B cell (primary cell): ENCODE measurements around the gene TNRC6C. TPM values are rescaled to one million over a fixed set of nuclear protein-coding genes. Genes with fewer than 3 reads are reported as not detected.

ENCODE experiments used
- ATAC-seq: fragments of 200-7000 bp; cut with Tn5 transposase; one replicate; pipeline ENCODE4 v1.10.0; 2021; ENCODE audit warnings: low read depth, mild to moderate bottlenecking, moderate number of reproducible peaks, moderate library complexity
- CTCF ChIA-PET: fragments of 350-600 bp; sonication (Branson Sonifier 250); formaldehyde crosslinking; loops from one replicate; lab custom pipeline; 2021; ENCODE audit warnings: antibody characterized with exemption, inconsistent platforms; lab: Charles Lee
- POLR2A ChIA-PET: fragments of 350-600 bp; sonication (Branson Sonifier 250); formaldehyde crosslinking; loops from one replicate; lab custom pipeline; 2021; ENCODE audit warnings: antibody characterized with exemption; lab: Charles Lee
- DNase-seq: peaks from one replicate; pipeline ENCODE4 v3.0.0; 2013
- H2AFZ ChIP-seq: 2 replicates; pipeline ENCODE4 v1.6.1; 2012; ENCODE audit warnings: mild to moderate bottlenecking, low read depth, low read length; ENCODE audit not compliant: insufficient read depth, poor library complexity, severe bottlenecking
- H3K27ac ChIP-seq, 2 donors: 1 replicate in 1 of 2; 2 replicates in 1 of 2; pipeline ENCODE4 v1.5.1; 2012 to 2013; ENCODE audit warnings: low read length in 2 of 2, mild to moderate bottlenecking in 2 of 2, moderate library complexity in 1 of 2
- H3K27me3 ChIP-seq, 4 experiments: fragments of 200-600 bp in 1 of 4; sonication (generic) in 1 of 4; replicated peaks in 1 of 4; 1 replicate in 2 of 4; 2 replicates in 2 of 4; pipeline versions ENCODE4 v1.6.1 to v1.7.0; 2013 to 2016; ENCODE audit warnings: low read length in 3 of 4, mild to moderate bottlenecking in 2 of 4, mixed read lengths in 1 of 4, moderate library complexity in 1 of 4; ENCODE audit not compliant: insufficient read depth in 4 of 4, control insufficient read depth in 3 of 4; ENCODE audit errors: control extremely low read depth in 1 of 4
- H3K36me3 ChIP-seq, 2 experiments: replicated peaks in 1 of 2; 1 replicate in 1 of 2; 2 replicates in 1 of 2; pipeline versions ENCODE4 v1.6.1 to v1.7.1; 2013; ENCODE audit warnings: low read length in 1 of 2; ENCODE audit not compliant: insufficient read depth in 2 of 2, control insufficient read depth in 1 of 2; ENCODE audit errors: control extremely low read depth in 1 of 2, extremely low read depth in 1 of 2
- H3K4me1 ChIP-seq, 2 donors: fragments of 200-600 bp in 1 of 2; sonication (generic) in 1 of 2; 1 replicate in 1 of 2; 2 replicates in 1 of 2; pipeline versions ENCODE4 v1.5.1 to v1.6.1; 2013 to 2017; ENCODE audit warnings: low read length in 2 of 2; ENCODE audit not compliant: control insufficient read depth in 2 of 2, insufficient read depth in 2 of 2
- H3K4me2 ChIP-seq: replicated peaks from 2 replicates; pipeline ENCODE3; 2012; ENCODE audit warnings: mild to moderate bottlenecking, low read depth, low read length; ENCODE audit not compliant: poor library complexity, severe bottlenecking
- H3K4me3 ChIP-seq, 5 experiments: fragments of 200-600 bp in 1 of 5; sonication (generic) in 1 of 5; 1 replicate in 3 of 5; 2 replicates in 2 of 5; pipeline versions ENCODE4 v1.5.1 to v1.7.0; 2011 to 2016; ENCODE audit warnings: low read length in 4 of 5, mild to moderate bottlenecking in 4 of 5, low read depth in 2 of 5, control low read depth in 1 of 5, moderate library complexity in 1 of 5; ENCODE audit not compliant: insufficient read depth in 1 of 5; ENCODE audit errors: control extremely low read depth in 1 of 5, extremely low read depth in 1 of 5
- H3K79me2 ChIP-seq: fragments of 200-600 bp; sonication (generic); one replicate; pipeline ENCODE4 v1.6.0; 2016; ENCODE audit warnings: low read length; ENCODE audit not compliant: control insufficient read depth, insufficient read depth
- H3K9ac ChIP-seq: fragments of 200-600 bp; sonication (generic); 2 replicates; pipeline ENCODE4 v1.6.1; 2017; ENCODE audit warnings: mild to moderate bottlenecking, low read length, moderate library complexity
- H3K9me3 ChIP-seq, 3 donors: one replicate each; pipeline versions ENCODE4 v1.6.1 to v1.7.1; 2013; ENCODE audit warnings: low read length in 2 of 3; ENCODE audit not compliant: control insufficient read depth in 2 of 3, insufficient read depth in 1 of 3; ENCODE audit errors: control extremely low read depth in 1 of 3
- H4K20me1 ChIP-seq: 2 replicates; pipeline ENCODE4 v1.6.0; 2012; ENCODE audit warnings: mild to moderate bottlenecking, low read length; ENCODE audit not compliant: insufficient read depth, control insufficient read depth, poor library complexity, severe bottlenecking
- H3K27ac Mint-ChIP-seq: one replicate; pipeline ENCODE4 v1.8.0; 2021; ENCODE audit warnings: mixed read lengths
- H3K27me3 Mint-ChIP-seq: one replicate; pipeline ENCODE4 v1.8.0; 2021; ENCODE audit warnings: mixed read lengths
- H3K4me1 Mint-ChIP-seq: one replicate; pipeline ENCODE4 v1.8.0; 2021; ENCODE audit warnings: mixed read lengths
- H3K4me3 Mint-ChIP-seq: one replicate; pipeline ENCODE4 v1.8.0; 2021; ENCODE audit warnings: mixed read lengths
- H3K9me3 Mint-ChIP-seq: one replicate; pipeline ENCODE4 v1.8.0; 2022; ENCODE audit warnings: mixed read lengths; ENCODE audit not compliant: insufficient read depth
- EZH2 ChIP-seq: IDR thresholded peaks from 2 replicates; pipeline ENCODE4 v1.6.1; 2012; ENCODE audit warnings: borderline replicate concordance, low read depth, mild to moderate bottlenecking, moderate library complexity, low read length; ENCODE audit not compliant: insufficient read depth, poor library complexity, severe bottlenecking
- WGBS: methylation state at CpG from one replicate; pipeline ENCODE4 v1.1.5; 2013; ENCODE audit warnings: missing lambda C conversion rate; ENCODE audit not compliant: insufficient coverage; 5-methylcytosine and 5-hydroxymethylcytosine counted together
- intact Hi-C: fragments of 100-400 bp; cut with micrococcal nuclease; formaldehyde crosslinking; loops from one replicate; pipeline ENCODE4 v1.10.0; 2022
- polyA plus RNA-seq: library from polyadenylated mRNA; depleted of rRNA; stranded (reverse); fragments of >200 nt; gene quantifications from 2 replicates; pipeline ENCODE4 v1.2.3, GENCODE V29; 2012
- total RNA-seq, 2 donors: library from RNA; stranded (reverse); fragments of 120-200 nt in 1 of 2; gene quantifications; 1 replicate in 1 of 2; 2 replicates in 1 of 2; pipeline versions ENCODE4 v1.2.3 to v1.2.4, GENCODE V29; 2013 to 2022
- TF ChIP-seq, protein P1 (sequence below): fragments of 200-600 bp; IDR thresholded peaks from one replicate; pipeline ENCODE4 v1.8.0; 2022; ENCODE audit warnings: antibody characterized with exemption, mild to moderate bottlenecking

The TNRC6C gene
- total and polyA plus RNA-seq, 2 donors (not counting 1 experiment from before 2014, with no cell fraction given), result 3.9 to 63.8 TPM

DNA sequence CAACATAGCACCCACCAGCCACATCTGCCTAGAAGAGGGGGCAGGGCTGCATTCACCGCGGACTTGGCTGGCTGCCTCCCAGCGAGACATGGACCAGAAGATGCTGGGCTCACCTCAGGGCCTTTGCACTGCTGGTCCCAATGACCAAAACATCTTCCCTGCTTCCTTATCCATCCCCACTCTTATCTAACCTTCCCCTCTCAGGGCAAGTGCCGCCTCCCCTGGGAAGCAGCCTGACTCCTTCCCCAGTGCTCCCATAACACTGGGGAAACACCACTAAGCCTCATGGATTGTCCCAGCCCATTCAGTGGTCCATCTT lies 164.4 kb downstream of the TNRC6C start:
- intact Hi-C loops, result no loop called here
- TF ChIP-seq, protein P1, sequence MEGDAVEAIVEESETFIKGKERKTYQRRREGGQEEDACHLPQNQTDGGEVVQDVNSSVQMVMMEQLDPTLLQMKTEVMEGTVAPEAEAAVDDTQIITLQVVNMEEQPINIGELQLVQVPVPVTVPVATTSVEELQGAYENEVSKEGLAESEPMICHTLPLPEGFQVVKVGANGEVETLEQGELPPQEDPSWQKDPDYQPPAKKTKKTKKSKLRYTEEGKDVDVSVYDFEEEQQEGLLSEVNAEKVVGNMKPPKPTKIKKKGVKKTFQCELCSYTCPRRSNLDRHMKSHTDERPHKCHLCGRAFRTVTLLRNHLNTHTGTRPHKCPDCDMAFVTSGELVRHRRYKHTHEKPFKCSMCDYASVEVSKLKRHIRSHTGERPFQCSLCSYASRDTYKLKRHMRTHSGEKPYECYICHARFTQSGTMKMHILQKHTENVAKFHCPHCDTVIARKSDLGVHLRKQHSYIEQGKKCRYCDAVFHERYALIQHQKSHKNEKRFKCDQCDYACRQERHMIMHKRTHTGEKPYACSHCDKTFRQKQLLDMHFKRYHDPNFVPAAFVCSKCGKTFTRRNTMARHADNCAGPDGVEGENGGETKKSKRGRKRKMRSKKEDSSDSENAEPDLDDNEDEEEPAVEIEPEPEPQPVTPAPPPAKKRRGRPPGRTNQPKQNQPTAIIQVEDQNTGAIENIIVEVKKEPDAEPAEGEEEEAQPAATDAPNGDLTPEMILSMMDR, result no peak
- no peak for TF ChIP-seq EZH2
- CTCF ChIA-PET, result interaction anchor here (1.1 to 13.9 kb wide), 4 partner anchors 9 to 70 kb away, joined by 3 to 169 read pairs (median 12); partner anchors contain the start of gene SYNGR2
- Histone ChIP-seq H3K4me3 (no peak overlapping the region), H3K4me1 (peaks cover 68 to 73% of the 10 kb centered on the region in 2 donors), H3K36me3 (peaks cover 8 to 87% of the 10 kb centered on the region in 2 experiments), H3K27ac (peak overlapping the region in 1 of 2 donors; percentile 77), H3K9ac (no peak overlapping the region), H3K9me3 (no peaks in the 10 kb centered on the region), H3K4me2 (peak overlapping the region; percentile 21), H3K79me2 (peaks cover 75% of the 10 kb centered on the region), H4K20me1 (peaks cover 94% of the 10 kb centered on the region), H2AFZ (no peak overlapping the region), H3K27me3 (no peaks in the 10 kb centered on the region)
- H3K4me3 Mint-ChIP-seq, result peak overlapping the region; percentile 53
- H3K27ac Mint-ChIP-seq, result peak overlapping the region; percentile 93
- no peak for ATAC-seq
- H3K9me3 Mint-ChIP-seq, result no peaks in the 10 kb centered on the region
- H3K4me1 Mint-ChIP-seq, result peaks cover 72% of the 10 kb centered on the region
- H3K27me3 Mint-ChIP-seq, result no peaks in the 10 kb centered on the region
- POLR2A ChIA-PET, result interaction anchor here (5.5 kb wide), 1 partner anchor 11 kb away, joined by 31 read pairs; no protein-coding TSS in a partner anchor
- WGBS, result 96% methylated on average over 2 of the region's 4 CpGs
- no peak for DNase-seq

DNA sequence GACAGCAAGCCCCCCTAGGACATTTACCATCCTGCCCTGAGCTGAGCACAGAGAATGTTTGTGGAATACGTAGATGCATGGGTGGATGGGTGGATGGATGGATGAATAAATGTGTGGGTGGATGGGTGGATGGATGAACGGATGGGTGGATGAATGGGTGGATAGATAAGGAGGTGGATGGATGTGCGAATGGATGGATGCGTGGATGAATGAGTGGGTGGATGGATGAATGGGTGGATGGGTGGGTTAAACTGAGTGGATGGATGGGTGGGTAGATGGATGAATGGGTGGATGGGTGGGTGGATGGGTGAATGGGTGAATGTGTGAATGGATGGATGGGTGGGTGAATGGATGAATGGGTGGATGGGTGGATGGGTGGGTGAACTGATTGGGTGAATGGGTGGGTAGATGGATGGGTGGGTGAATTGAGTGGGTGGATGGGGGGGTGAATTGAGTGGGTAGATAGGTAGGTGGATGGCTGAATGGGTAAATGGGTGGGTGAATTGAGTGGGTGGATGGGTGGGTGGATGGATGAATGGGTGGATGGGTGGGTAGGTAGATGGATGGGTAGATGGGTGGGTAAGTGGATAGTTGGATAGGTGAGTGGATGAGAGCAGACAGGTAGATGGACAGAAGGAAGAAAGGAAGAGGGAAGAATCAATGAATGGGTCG lies 164.9 kb downstream of the TNRC6C start:
- H3K4me3 Mint-ChIP-seq, result peak overlapping the region; percentile 68
- H3K4me1 Mint-ChIP-seq, result peaks cover 70% of the 10 kb centered on the region
- no peak overlapping the region for H3K4me3 ChIP-seq
- CTCF ChIA-PET, result interaction anchor here (1.0 to 13.9 kb wide), 5 partner anchors 12 to 299 kb away, joined by 3 to 169 read pairs (median 16); partner anchors contain the start of gene SYNGR2
- POLR2A ChIA-PET, result interaction anchor here (0.5 to 22.6 kb wide), 5 partner anchors 10 to 52 kb away, joined by 4 to 432 read pairs (median 10); partner anchors contain the start of gene SYNGR2
- H3K4me1 ChIP-seq, result peaks cover 68 to 73% of the 10 kb centered on the region in 2 donors
- peaks cover 8 to 84% of the 10 kb centered on the region in 2 experiments for H3K36me3 ChIP-seq
- peak overlapping the region; percentile 93 for H3K27ac Mint-ChIP-seq
- H3K9me3 Mint-ChIP-seq, result no peaks in the 10 kb centered on the region
- peak overlapping the region; percentile 62 to 77 for H3K27ac ChIP-seq
- H3K9ac ChIP-seq, result no peak overlapping the region
- H3K4me2 ChIP-seq, result peak overlapping the region; percentile 100
- peaks cover 94% of the 10 kb centered on the region for H4K20me1 ChIP-seq
- TF ChIP-seq, protein P1, result no peak
- TF ChIP-seq EZH2, result no peak
- no peak overlapping the region for H2AFZ ChIP-seq
- 99% methylated on average over 5 of the region's 5 CpGs for WGBS
- peaks cover 78% of the 10 kb centered on the region for H3K79me2 ChIP-seq
- peak; percentile 5 for DNase-seq
- no peaks in the 10 kb centered on the region for H3K9me3 ChIP-seq
- no peak for ATAC-seq
- intact Hi-C loops, result no loop called here
- no peaks in the 10 kb centered on the region for H3K27me3 ChIP-seq
- no peaks in the 10 kb centered on the region for H3K27me3 Mint-ChIP-seq
